IMR-90 (cell line): ENCODE measurements around the gene MEF2A. TPM values are rescaled to one million over a fixed set of nuclear protein-coding genes. Genes with fewer than 3 reads are reported as not detected.

ENCODE experiments used
- ATAC-seq: fragments of 200-7000 bp; cut with Tn5 transposase; 2 replicates; pipeline ENCODE4 v1.9.1; 2020; ENCODE audit warnings: low read depth, mild to moderate bottlenecking, moderate library complexity
- BruUV-seq: library from RNA; stranded (reverse); fragments of 400-500 nt; replicated peaks from 2 replicates; lab custom pipeline; 2021; lab: Mats Ljungman, UMichigan
- CTCF ChIA-PET: fragments of 300-600 bp; formaldehyde crosslinking; extraction: SDS; loops from one replicate; lab custom pipeline; 2021; ENCODE audit warnings: antibody characterized with exemption; lab: Yijun Ruan, JAX
- POLR2A ChIA-PET: fragments of 300-600 bp; sonication (Branson Sonifier 250); formaldehyde crosslinking; loops from one replicate; lab custom pipeline; 2022; ENCODE audit warnings: antibody characterized with exemption; ENCODE audit not compliant: unreplicated experiment; lab: Charles Lee
- DNase-seq: peaks from one replicate; pipeline ENCODE4 v3.0.0; 2013
- H2AFZ ChIP-seq: replicated peaks from 2 replicates; pipeline ENCODE3; 2013; ENCODE audit warnings: low read length, mild to moderate bottlenecking; ENCODE audit not compliant: poor library complexity
- H2AK5ac ChIP-seq: 2 replicates; pipeline ENCODE4 v1.6.1; 2013; ENCODE audit warnings: low read depth, low read length, inconsistent platforms
- H2AK9ac ChIP-seq: replicated peaks from 2 replicates; pipeline ENCODE3; 2013; ENCODE audit warnings: mild to moderate bottlenecking, low read depth, low read length, moderate library complexity; ENCODE audit not compliant: poor library complexity
- H2BK120ac ChIP-seq: 2 replicates; pipeline ENCODE4 v1.6.1; 2013; ENCODE audit warnings: low read depth, low read length, inconsistent platforms
- H2BK15ac ChIP-seq: 3 replicates; pipeline ENCODE4 v1.6.1; 2013; ENCODE audit warnings: low read depth, low read length, inconsistent platforms
- H2BK20ac ChIP-seq: 2 replicates; pipeline ENCODE4 v1.6.1; 2013; ENCODE audit warnings: low read depth, mild to moderate bottlenecking, inconsistent platforms, low read length, moderate library complexity
- H2BK5ac ChIP-seq: 2 replicates; pipeline ENCODE4 v1.6.1; 2013; ENCODE audit warnings: mild to moderate bottlenecking, low read depth, low read length, inconsistent platforms; ENCODE audit not compliant: poor library complexity, severe bottlenecking
- H3K14ac ChIP-seq: replicated peaks from 2 replicates; pipeline ENCODE4 v1.6.1; 2013; ENCODE audit warnings: low read depth, low read length, inconsistent platforms
- H3K18ac ChIP-seq: 2 replicates; pipeline ENCODE4 v1.6.1; 2013; ENCODE audit warnings: low read depth, low read length, control low read depth
- H3K23ac ChIP-seq: 2 replicates; pipeline ENCODE4 v1.6.1; 2013; ENCODE audit warnings: low read depth, low read length, inconsistent platforms
- H3K27ac ChIP-seq: 2 replicates; pipeline ENCODE4 v1.5.1; 2013; ENCODE audit warnings: mild to moderate bottlenecking, control low read depth, low read length; ENCODE audit not compliant: insufficient read depth
- H3K27me3 ChIP-seq: 2 replicates; pipeline ENCODE4 v1.6.1; 2013; ENCODE audit warnings: low read length; ENCODE audit not compliant: control insufficient read depth, insufficient read depth
- H3K36me3 ChIP-seq: 2 replicates; pipeline ENCODE4 v1.6.1; 2013; ENCODE audit warnings: low read length, mixed read lengths; ENCODE audit not compliant: control insufficient read depth, insufficient read depth
- H3K4ac ChIP-seq: 2 replicates; pipeline ENCODE4 v1.6.1; 2013; ENCODE audit warnings: low read depth, low read length, inconsistent platforms
- H3K4me1 ChIP-seq: 2 replicates; pipeline ENCODE4 v1.6.1; 2013; ENCODE audit warnings: low read length, mixed read lengths; ENCODE audit not compliant: control insufficient read depth, insufficient read depth
- H3K4me2 ChIP-seq: 2 replicates; pipeline ENCODE4 v1.6.1; 2013; ENCODE audit warnings: low read depth, mild to moderate bottlenecking, control low read depth, low read length, moderate library complexity
- H3K4me3 ChIP-seq: 2 replicates; pipeline ENCODE4 v1.5.1; 2013; ENCODE audit warnings: low read depth, mild to moderate bottlenecking, control low read depth, low read length, moderate library complexity; ENCODE audit not compliant: insufficient read depth
- H3K56ac ChIP-seq: 2 replicates; pipeline ENCODE4 v1.6.1; 2013; ENCODE audit warnings: low read length, inconsistent platforms; ENCODE audit not compliant: insufficient read depth; ENCODE audit errors: extremely low read depth
- H3K79me1 ChIP-seq, 2 experiments: 2 replicates each; pipeline ENCODE4 v1.6.1; 2013; ENCODE audit warnings: low read length in 2 of 2, inconsistent platforms in 1 of 2, low read depth in 1 of 2
- H3K9ac ChIP-seq: 2 replicates; pipeline ENCODE4 v1.6.1; 2013; ENCODE audit warnings: low read depth, low read length, control low read depth
- H3K9me1 ChIP-seq: 2 replicates; pipeline ENCODE4 v1.6.1; 2013; ENCODE audit warnings: low read length, inconsistent platforms; ENCODE audit not compliant: insufficient read depth
- H3K9me3 ChIP-seq: 2 replicates; pipeline ENCODE4 v1.6.1; 2013; ENCODE audit warnings: low read length; ENCODE audit not compliant: control insufficient read depth, insufficient read depth
- H4K20me1 ChIP-seq: 2 replicates; pipeline ENCODE4 v1.6.1; 2013; ENCODE audit warnings: low read length, inconsistent platforms; ENCODE audit not compliant: insufficient read depth
- H4K5ac ChIP-seq: 2 replicates; pipeline ENCODE4 v1.6.1; 2013; ENCODE audit warnings: mild to moderate bottlenecking, low read depth, low read length, control low read depth
- H4K8ac ChIP-seq, 2 experiments: 2 replicates each; pipeline ENCODE4 v1.6.1; 2013; ENCODE audit warnings: low read depth in 2 of 2, low read length in 2 of 2, control low read depth in 1 of 2, inconsistent platforms in 1 of 2
- H4K91ac ChIP-seq: 2 replicates; pipeline ENCODE4 v1.6.1; 2013; ENCODE audit warnings: low read depth, low read length, inconsistent platforms; ENCODE audit not compliant: insufficient read depth
- BHLHE40 ChIP-seq: fragments of 150-350 bp; IDR thresholded peaks from 2 replicates; pipeline ENCODE4 v1.6.1; 2016; ENCODE audit warnings: mild to moderate bottlenecking, low read depth, low read length
- CEBPB ChIP-seq: IDR thresholded peaks from 2 replicates; pipeline ENCODE4 v1.6.1; 2012; ENCODE audit warnings: low read depth, low read length, improper control_type of control experiment
- CHD1 ChIP-seq: IDR thresholded peaks from 2 replicates; pipeline ENCODE4 v1.6.1; 2012; ENCODE audit warnings: low read depth, low read length, improper control_type of control experiment
- CTCF ChIP-seq: conservative IDR thresholded peaks from 2 replicates; pipeline ENCODE4 v1.5.1; 2012; ENCODE audit warnings: mild to moderate bottlenecking, low read depth, low read length, improper control_type of control experiment
- ELK1 ChIP-seq: fragments of 150-350 bp; IDR thresholded peaks from 2 replicates; pipeline ENCODE4 v1.6.1; 2016; ENCODE audit warnings: low read depth, mild to moderate bottlenecking, low read length, moderate library complexity, borderline replicate concordance
- FOS ChIP-seq: fragments of 150-350 bp; IDR thresholded peaks from 2 replicates; pipeline ENCODE4 v1.6.1; 2016; ENCODE audit warnings: low read depth, low read length
- MAFK ChIP-seq: IDR thresholded peaks from 2 replicates; pipeline ENCODE4 v1.6.1; 2012; ENCODE audit warnings: low read depth, low read length, improper control_type of control experiment
- MAZ ChIP-seq: IDR thresholded peaks from 2 replicates; pipeline ENCODE4 v1.6.1; 2012; ENCODE audit warnings: low read depth, mild to moderate bottlenecking, low read length, improper control_type of control experiment, moderate library complexity, borderline replicate concordance
- MXI1 ChIP-seq: IDR thresholded peaks from 2 replicates; pipeline ENCODE4 v1.6.1; 2012; ENCODE audit warnings: low read depth, mild to moderate bottlenecking, low read length, moderate library complexity, borderline replicate concordance
- NFE2L2 ChIP-seq: fragments of 150-350 bp; IDR thresholded peaks from 2 replicates; pipeline ENCODE4 v1.6.1; 2016; ENCODE audit warnings: low read depth, mild to moderate bottlenecking, low read length
- POLR2A ChIP-seq: IDR thresholded peaks from 2 replicates; pipeline ENCODE4 v1.6.1; 2012; ENCODE audit warnings: mild to moderate bottlenecking, low read depth, low read length
- RAD21 ChIP-seq: IDR thresholded peaks from 2 replicates; pipeline ENCODE4 v1.6.1; 2012; ENCODE audit warnings: low read length, improper control_type of control experiment
- RCOR1 ChIP-seq: IDR thresholded peaks from 2 replicates; pipeline ENCODE4 v1.6.1; 2012; ENCODE audit warnings: mild to moderate bottlenecking, low read length, improper control_type of control experiment; ENCODE audit not compliant: insufficient replicate concordance
- RFX5 ChIP-seq: IDR thresholded peaks from 2 replicates; pipeline ENCODE4 v1.8.0; 2012; ENCODE audit warnings: low read depth, mild to moderate bottlenecking, low read length, moderate library complexity
- SMC3 ChIP-seq: fragments of 150-350 bp; IDR thresholded peaks from 2 replicates; pipeline ENCODE4 v1.6.1; 2016; ENCODE audit warnings: low read depth, mild to moderate bottlenecking, antibody characterized with exemption, low read length, moderate library complexity
- USF2 ChIP-seq: fragments of 150-350 bp; IDR thresholded peaks from 2 replicates; pipeline ENCODE4 v1.6.1; 2017; ENCODE audit warnings: mild to moderate bottlenecking, antibody characterized with exemption, low read length, low read depth
- WGBS, 2 experiments: methylation state at CpG; one replicate each; pipeline versions ENCODE4 v1.1.5 to v1.1.7; 2013; ENCODE audit warnings: missing lambda C conversion rate in 2 of 2; ENCODE audit not compliant: insufficient read length in 1 of 2; ENCODE audit errors: extremely low coverage in 2 of 2; 5-methylcytosine and 5-hydroxymethylcytosine counted together
- dilution Hi-C: fragments of 300-500 bp; cut with HindIII; formaldehyde crosslinking; loops from one replicate; pipeline ENCODE4 v1.14.3; 2018; ENCODE audit warnings: low sequenced_read_pairs; ENCODE audit not compliant: unreplicated experiment
- in situ Hi-C: fragments of 300-500 bp; cut with MboI; formaldehyde crosslinking; loops from 3 replicates; pipeline ENCODE4 v1.14.3; 2019; ENCODE audit warnings: low sequenced_read_pairs, inconsistent platforms, mixed read lengths
- intact Hi-C: fragments of 100-400 bp; cut with micrococcal nuclease; formaldehyde crosslinking; loops from 2 replicates; pipeline ENCODE4 v1.10.0; 2022
- polyA plus RNA-seq, 3 experiments: library from polyadenylated mRNA; depleted of rRNA; stranded (reverse); fragments of >200 nt; gene quantifications; 2 replicates each; pipeline ENCODE4 v1.2.3, GENCODE V29; 2012; ENCODE audit warnings: low replicate concordance in 1 of 3
- total RNA-seq: library from RNA; depleted of rRNA; stranded (reverse); fragments of >200 nt; gene quantifications from 2 replicates; pipeline ENCODE4 v1.2.3, GENCODE V29; 2012

MEF2A gene
- total and polyA plus RNA-seq, 2 of the 4 experiments (the other 2 are of a cell fraction), result 16.1 to 16.7 TPM

DNA sequence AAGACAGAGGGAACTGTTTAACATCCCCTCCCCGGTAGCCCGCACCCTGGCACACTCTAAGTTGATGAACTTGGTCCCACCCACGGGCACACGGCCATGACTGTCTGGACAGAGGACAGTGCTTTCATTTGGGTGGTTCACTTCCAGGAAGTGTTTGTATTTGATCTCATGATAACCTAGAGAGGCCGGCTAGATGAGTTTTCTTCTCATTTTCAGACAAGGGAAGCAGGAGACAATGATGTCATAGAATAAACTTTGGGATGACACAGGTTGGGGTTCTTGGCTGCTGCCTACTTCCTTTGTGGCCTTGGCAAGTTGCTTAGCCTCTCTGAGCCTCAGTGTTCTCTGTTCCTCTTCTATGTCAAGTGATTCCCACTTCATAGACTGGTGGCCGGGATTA, 183.6 kb downstream of the MEF2A start:
- H3K4ac ChIP-seq, result no peak overlapping the region
- dilution Hi-C loops, result no loop called here
- no peak overlapping the region for H2AK9ac ChIP-seq
- peak; percentile 10 for DNase-seq
- H3K27me3 ChIP-seq, result peaks cover 25% of the 10 kb centered on the region
- H3K4me1 ChIP-seq, result no peaks in the 10 kb centered on the region
- in situ Hi-C loops, result loop anchor here (25.0 kb wide), 1 partner anchor 637 kb away; the partner anchor contains the start of gene SYNM
- intact Hi-C loops, result no loop called here
- H4K5ac ChIP-seq, result no peak overlapping the region
- H3K4me2 ChIP-seq, result no peak overlapping the region
- no peak overlapping the region for H2BK20ac ChIP-seq
- H3K23ac ChIP-seq, result no peak overlapping the region
- H3K9me1 ChIP-seq, result no peaks in the 10 kb centered on the region
- no peak overlapping the region for H3K18ac ChIP-seq
- no peaks in the 10 kb centered on the region for H3K79me1 ChIP-seq
- no peak for ATAC-seq
- WGBS, 2 experiments, result no CpG with 5 or more reads among the region's 6 CpGs
- no peaks in the 10 kb centered on the region for H4K20me1 ChIP-seq
- no peak overlapping the region for H2BK15ac ChIP-seq
- H4K8ac ChIP-seq, result no peak overlapping the region
- H2AFZ ChIP-seq, result peak overlapping the region; percentile 55
- H3K36me3 ChIP-seq, result no peaks in the 10 kb centered on the region
- no peak overlapping the region for H4K91ac ChIP-seq
- TF ChIP-seq CHD1 (no peak), MAZ (no peak), USF2 (no peak), RAD21 (no peak), MXI1 (no peak), CEBPB (no peak), ELK1 (no peak), RFX5 (no peak), CTCF (no peak), POLR2A (no peak), BHLHE40 (no peak), RCOR1 (no peak), FOS (no peak), NFE2L2 (no peak), MAFK (no peak), SMC3 (no peak)
- POLR2A ChIA-PET, result interaction anchor here (0.6 kb wide), 1 partner anchor 49 kb away, joined by 3 read pairs; no protein-coding TSS in a partner anchor
- CTCF ChIA-PET, result no interaction called here
- no peaks in the 10 kb centered on the region for H3K9me3 ChIP-seq
- no peak overlapping the region for H3K27ac ChIP-seq
- no TSS peak for BruUV-seq
- no peak overlapping the region for H3K56ac ChIP-seq
- no peak overlapping the region for H2BK120ac ChIP-seq
- no peak overlapping the region for H3K4me3 ChIP-seq
- no peak overlapping the region for H2BK5ac ChIP-seq
- no peak overlapping the region for H3K14ac ChIP-seq
- no peak overlapping the region for H2AK5ac ChIP-seq
- H3K9ac ChIP-seq, result no peak overlapping the region
